Osteocyte (in vitro differentiated cells): ENCODE measurements around the gene MRPL14. TPM values are rescaled to one million over a fixed set of nuclear protein-coding genes. Genes with fewer than 3 reads are reported as not detected.

Experiments used
- DNase-seq: peaks from one replicate; pipeline ENCODE4 v3.0.0; 2021; ENCODE audit warnings: mixed read lengths; ENCODE audit not compliant: unreplicated experiment; ENCODE audit errors: extremely low spot score
- H3K27ac Mint-ChIP-seq: one replicate; pipeline ENCODE4 v1.8.0; 2021; ENCODE audit warnings: mild to moderate bottlenecking, mixed read lengths; ENCODE audit not compliant: unreplicated experiment
- H3K27me3 Mint-ChIP-seq: one replicate; pipeline ENCODE4 v1.8.0; 2021; ENCODE audit warnings: mixed read lengths; ENCODE audit not compliant: unreplicated experiment
- H3K36me3 Mint-ChIP-seq: one replicate; pipeline ENCODE4 v1.8.0; 2021; ENCODE audit warnings: mixed read lengths; ENCODE audit not compliant: unreplicated experiment
- H3K4me1 Mint-ChIP-seq: one replicate; pipeline ENCODE4 v1.8.0; 2021; ENCODE audit warnings: mixed read lengths; ENCODE audit not compliant: unreplicated experiment
- H3K4me3 Mint-ChIP-seq: one replicate; pipeline ENCODE4 v1.8.0; 2021; ENCODE audit warnings: mild to moderate bottlenecking, moderate library complexity, mixed read lengths; ENCODE audit not compliant: unreplicated experiment
- H3K9me3 Mint-ChIP-seq: one replicate; pipeline ENCODE4 v1.8.0; 2021; ENCODE audit warnings: mixed read lengths; ENCODE audit not compliant: unreplicated experiment
- CTCF ChIP-seq: fragments of 200-600 bp; sonication (generic); IDR thresholded peaks from 2 replicates; pipeline ENCODE4 v1.5.0; 2021; ENCODE audit warnings: antibody characterized with exemption, mild to moderate bottlenecking, moderate library complexity
- total RNA-seq: library from RNA; stranded (reverse); gene quantifications from 2 replicates; pipeline ENCODE4 v1.2.1, GENCODE V29; 2021

The MRPL14 gene
- total RNA-seq, 1 donor from 2014 or later, result 36.5 TPM

GRCh38 chr6:44063561-44064059 is 63.6 kb downstream of the MRPL14 start:
- no peak for DNase-seq
- H3K27me3 Mint-ChIP-seq, result no peaks in the 10 kb centered on the region
- no peak for TF ChIP-seq CTCF
- H3K9me3 Mint-ChIP-seq, result no peaks in the 10 kb centered on the region
- H3K4me3 Mint-ChIP-seq, result no peak overlapping the region
- no peak overlapping the region for H3K27ac Mint-ChIP-seq
- peaks cover 4% of the 10 kb centered on the region for H3K36me3 Mint-ChIP-seq
- peaks cover 53% of the 10 kb centered on the region for H3K4me1 Mint-ChIP-seq

Other genes with a start within 250 kb of the MRPL14 start
- 36.1 and 36.2 TPM in 2 replicates for gene TMEM63B, start 102 bp upstream of the MRPL14 start, total RNA-seq
- gene CAPN11, start 31.4 kb upstream of the MRPL14 start, total RNA-seq, result not detected in 2 replicates
- not detected in 2 replicates for gene MYMX, start 89.5 kb upstream of the MRPL14 start, total RNA-seq
- 130 and 135 TPM in 2 replicates for gene SLC29A1, start 96.1 kb upstream of the MRPL14 start, total RNA-seq
- 509 and 527 TPM in 2 replicates for gene HSP90AB1, start 119.6 kb upstream of the MRPL14 start, total RNA-seq
- 77.0 and 88.4 TPM in 2 replicates for gene SLC35B2, start 130.1 kb upstream of the MRPL14 start, total RNA-seq
- 11.1 and 13.1 TPM in 2 replicates for gene NFKBIE, start 138.1 kb upstream of the MRPL14 start, total RNA-seq
- gene TMEM151B, start 143.0 kb upstream of the MRPL14 start, total RNA-seq, result 0.08 TPM in 1 of 2 replicates, not detected in the other
- 13.2 and 13.3 TPM in 2 replicates for gene AARS2, start 185.9 kb upstream of the MRPL14 start, total RNA-seq
- not detected in 2 replicates for gene SPATS1, start 215.2 kb upstream of the MRPL14 start, total RNA-seq